Tibial nerve (tissue), 4 donors: Measurements from ENCODE around the gene RGS6.
"Not testable (repeated sequence)": the region's sequence is repeated elsewhere in the genome, so short reads cannot be mapped to it uniquely, and the experiment has no call there.

ENCODE experiments used
- EP300 ChIP-seq, 2 donors: sonication (generic); formaldehyde crosslinking; IDR thresholded peaks; one replicate each; pipeline ENCODE4 v1.6.1; 2017; ENCODE audit warnings: antibody characterized with exemption in 2 of 2, mild to moderate bottlenecking in 1 of 2
- POLR2A ChIP-seq, 2 donors: fragments of 450-650 bp; IDR thresholded peaks; one replicate each; pipeline ENCODE4 v1.6.1; 2017; ENCODE audit warnings: antibody characterized with exemption in 2 of 2, mild to moderate bottlenecking in 2 of 2, moderate library complexity in 2 of 2
- TF ChIP-seq, protein P1 (sequence below), 5 experiments: fragments of 200-600 bp in 3 of 5; fragments of 450-650 bp in 2 of 5; sonication (generic) in 3 of 5; IDR thresholded peaks; one replicate each; pipeline ENCODE4 v1.5.1; 2016 to 2019; ENCODE audit warnings: antibody characterized with exemption in 5 of 5, mild to moderate bottlenecking in 3 of 5, moderate library complexity in 2 of 5

DNA sequence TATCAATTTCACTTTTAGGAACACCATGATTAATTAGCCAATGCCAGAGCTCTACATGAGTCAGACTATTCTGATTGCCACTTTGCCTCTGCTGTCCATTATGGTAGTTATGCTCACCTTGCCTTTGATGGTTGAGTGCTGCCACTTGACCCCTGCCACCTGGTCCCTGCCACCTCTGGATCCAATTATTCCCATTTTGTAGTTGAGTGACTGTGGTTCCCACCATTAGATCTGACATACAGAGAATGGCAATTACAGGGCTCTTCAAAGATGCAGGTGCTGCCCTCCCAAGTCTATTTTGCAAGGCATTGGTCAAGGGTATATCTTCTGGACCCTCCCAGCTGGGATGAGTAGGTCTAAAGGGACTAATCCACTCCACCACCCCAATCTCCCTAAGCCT is 8.3 kb downstream of the RGS6 start:
- not testable (repeated sequence) for TF ChIP-seq POLR2A, EP300 (IDR thresholded peaks at IDR 0.05)
- TF ChIP-seq, protein P1, sequence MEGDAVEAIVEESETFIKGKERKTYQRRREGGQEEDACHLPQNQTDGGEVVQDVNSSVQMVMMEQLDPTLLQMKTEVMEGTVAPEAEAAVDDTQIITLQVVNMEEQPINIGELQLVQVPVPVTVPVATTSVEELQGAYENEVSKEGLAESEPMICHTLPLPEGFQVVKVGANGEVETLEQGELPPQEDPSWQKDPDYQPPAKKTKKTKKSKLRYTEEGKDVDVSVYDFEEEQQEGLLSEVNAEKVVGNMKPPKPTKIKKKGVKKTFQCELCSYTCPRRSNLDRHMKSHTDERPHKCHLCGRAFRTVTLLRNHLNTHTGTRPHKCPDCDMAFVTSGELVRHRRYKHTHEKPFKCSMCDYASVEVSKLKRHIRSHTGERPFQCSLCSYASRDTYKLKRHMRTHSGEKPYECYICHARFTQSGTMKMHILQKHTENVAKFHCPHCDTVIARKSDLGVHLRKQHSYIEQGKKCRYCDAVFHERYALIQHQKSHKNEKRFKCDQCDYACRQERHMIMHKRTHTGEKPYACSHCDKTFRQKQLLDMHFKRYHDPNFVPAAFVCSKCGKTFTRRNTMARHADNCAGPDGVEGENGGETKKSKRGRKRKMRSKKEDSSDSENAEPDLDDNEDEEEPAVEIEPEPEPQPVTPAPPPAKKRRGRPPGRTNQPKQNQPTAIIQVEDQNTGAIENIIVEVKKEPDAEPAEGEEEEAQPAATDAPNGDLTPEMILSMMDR (IDR thresholded peaks at IDR 0.05), result not testable (repeated sequence)
